Skeletal muscle cell (primary cell): Measurements from ENCODE around the gene COG4.
A peak's percentile ranks its signal among the peaks of the same experiment; 100 is the strongest.

Source experiments
- DNase-seq: peaks from one replicate; pipeline ENCODE4 v3.0.0-alpha.2; 2010; ENCODE audit warnings: low read depth
- H3K4me3 ChIP-seq: 2 replicates; pipeline ENCODE4 v1.5.1; 2011; ENCODE audit warnings: low read depth, mild to moderate bottlenecking, control low read depth, low read length, moderate library complexity

COG4 gene

DNA sequence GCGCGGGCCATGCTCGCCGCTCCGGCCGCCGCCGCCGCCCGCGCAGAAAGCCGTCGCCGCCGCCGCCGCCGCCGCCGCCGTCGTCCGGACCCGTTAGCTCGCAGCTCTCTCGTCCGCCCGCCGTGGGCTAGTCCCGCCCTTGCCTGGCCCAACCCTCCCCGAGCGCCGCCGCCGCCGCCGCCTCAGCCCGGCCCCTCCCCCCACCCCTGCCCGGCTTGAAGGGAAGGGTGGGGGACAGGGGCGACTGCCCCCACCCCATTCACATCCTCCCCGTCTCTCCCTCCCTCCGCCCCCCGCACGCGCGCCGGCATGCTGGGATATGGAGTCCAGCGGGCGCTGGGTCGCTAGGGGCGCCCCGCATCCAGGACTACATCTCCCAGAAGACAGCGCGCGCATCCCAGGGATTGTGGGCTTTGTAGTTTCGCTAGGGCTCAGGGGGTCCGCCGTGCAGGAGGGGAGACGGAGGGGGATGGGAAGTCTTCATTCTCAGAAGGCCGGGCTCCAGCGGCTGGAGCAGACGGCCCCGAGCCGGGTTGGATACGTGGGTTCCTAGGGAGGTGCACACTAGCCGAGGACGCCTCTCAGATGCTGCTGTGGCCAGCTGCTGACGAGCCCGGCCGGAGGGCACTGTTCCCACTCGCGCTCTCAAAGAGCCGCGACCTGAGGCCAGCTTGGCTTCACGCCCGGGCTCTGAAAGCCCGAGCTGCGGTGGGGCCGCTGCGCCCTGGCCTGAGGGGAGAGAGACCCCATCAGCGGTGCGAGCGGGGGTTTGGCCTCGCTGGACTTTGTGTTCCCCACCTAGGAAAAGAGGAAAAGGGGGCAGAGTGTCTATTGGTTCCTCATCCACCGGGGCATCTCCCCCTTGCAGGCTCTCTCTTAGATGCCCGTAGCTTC, 84.1 kb downstream of the COG4 start, which contains the start of gene ST3GAL2:
ST3GAL2 (minus strand) TSS at position 132 of the 894 bp plus-strand sequence. CDS start 40,570 bp downstream, outside the sequence.
- H3K4me3 ChIP-seq: peak within 1 kb of the TSS; percentile 90
- DNase-seq: peak; percentile 80

DNA sequence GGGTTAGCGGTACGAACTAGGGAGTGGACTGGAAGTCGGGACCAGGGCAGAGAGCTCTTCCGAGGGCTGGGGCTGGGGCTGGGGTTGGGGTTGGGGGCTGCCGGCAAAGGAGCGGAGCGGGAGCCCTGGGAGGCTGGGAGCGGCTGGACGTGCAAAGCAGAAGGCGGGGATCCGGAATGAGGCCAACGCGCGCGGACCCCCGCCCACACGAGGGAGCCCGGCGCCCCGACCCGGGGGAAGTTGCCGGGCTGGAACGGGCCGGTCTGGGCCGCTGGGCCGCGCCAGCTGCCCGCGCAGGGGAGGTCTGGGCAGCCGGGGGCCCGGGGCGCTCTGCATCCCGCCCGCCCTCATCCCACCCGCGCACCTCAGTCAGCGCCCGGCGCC, 84.8 kb downstream of the COG4 start:
- H3K4me3 ChIP-seq: peak overlapping the region; percentile 90
- DNase-seq: no peak

DNA sequence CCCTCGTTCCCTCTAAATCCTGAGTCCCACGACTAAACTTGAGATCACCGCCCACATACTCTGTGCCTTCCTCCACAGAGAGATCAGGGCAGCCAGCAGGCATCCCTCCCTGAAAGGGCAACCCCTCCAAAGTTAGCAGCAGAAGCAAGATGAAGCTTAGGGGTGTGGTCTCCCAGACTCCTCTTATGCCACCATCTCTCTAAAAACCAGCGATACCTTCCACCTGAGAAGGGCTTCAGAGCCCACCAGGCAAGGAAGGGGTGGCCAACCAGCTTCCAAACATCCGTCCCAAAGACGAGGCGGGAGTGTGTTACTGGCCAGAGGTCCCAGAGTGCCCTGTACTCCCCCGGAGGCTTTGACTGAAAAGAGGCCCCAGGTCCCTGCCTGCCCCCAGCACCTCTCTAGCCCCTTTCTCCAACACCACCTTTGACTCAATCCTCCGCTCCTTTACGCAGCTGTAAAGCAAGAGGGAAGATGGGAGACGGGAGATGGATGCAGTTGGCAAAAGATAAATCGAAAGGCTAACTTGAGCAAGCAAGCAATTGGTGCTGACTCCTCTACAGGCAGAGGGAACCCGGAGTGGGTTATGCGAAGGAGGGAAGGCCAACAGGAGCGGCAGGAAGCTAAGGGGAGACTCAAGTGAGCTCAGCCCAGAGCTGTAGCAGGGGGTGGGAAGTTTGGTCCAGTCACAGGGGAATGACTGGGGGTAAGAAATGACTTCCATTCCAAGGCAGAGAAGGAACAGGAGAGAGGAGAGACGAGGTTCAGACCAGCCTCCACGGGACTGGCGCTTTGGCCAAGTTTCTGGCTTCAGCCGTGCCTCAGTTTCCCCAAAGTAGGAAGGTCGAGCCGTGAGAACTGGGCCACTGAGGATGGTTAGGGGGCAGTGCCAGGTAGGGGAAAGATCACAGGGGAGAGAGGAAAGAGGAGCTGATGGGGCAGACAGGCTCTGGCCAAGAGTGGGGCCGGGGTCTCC, 85.5 kb downstream of the COG4 start:
- peak overlapping the region; percentile 90 for H3K4me3 ChIP-seq
- peak; percentile 30 for DNase-seq

DNA sequence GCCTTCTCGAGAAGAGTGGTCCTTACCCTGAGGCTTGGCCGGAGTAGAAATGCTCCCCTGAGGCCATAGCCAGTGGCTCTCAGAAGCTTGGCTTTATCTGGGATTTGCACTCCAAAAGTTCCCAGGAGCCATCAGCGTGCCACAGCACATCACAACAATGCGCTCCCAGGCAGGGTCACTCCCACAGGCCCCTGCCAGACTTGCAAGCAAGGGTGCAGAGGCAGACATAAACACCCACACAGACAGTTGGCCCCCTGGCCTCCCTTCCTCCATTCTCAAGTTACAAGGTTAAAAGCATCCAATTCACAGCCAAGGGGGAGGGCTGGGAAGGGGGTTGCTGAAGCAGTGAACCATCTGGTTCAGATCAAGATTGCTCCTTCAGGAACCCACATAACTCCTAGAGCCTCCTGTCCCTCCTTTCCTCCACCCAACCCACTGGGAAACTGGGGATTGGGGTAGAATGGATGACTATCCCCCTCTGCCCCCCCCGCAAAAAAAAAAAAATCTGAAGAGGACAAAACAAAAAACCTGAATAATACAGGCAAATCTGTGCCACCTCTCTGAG, 86.3 kb downstream of the COG4 start:
- peak overlapping the region; percentile 90 for H3K4me3 ChIP-seq
- DNase-seq: peak; percentile 88

DNA sequence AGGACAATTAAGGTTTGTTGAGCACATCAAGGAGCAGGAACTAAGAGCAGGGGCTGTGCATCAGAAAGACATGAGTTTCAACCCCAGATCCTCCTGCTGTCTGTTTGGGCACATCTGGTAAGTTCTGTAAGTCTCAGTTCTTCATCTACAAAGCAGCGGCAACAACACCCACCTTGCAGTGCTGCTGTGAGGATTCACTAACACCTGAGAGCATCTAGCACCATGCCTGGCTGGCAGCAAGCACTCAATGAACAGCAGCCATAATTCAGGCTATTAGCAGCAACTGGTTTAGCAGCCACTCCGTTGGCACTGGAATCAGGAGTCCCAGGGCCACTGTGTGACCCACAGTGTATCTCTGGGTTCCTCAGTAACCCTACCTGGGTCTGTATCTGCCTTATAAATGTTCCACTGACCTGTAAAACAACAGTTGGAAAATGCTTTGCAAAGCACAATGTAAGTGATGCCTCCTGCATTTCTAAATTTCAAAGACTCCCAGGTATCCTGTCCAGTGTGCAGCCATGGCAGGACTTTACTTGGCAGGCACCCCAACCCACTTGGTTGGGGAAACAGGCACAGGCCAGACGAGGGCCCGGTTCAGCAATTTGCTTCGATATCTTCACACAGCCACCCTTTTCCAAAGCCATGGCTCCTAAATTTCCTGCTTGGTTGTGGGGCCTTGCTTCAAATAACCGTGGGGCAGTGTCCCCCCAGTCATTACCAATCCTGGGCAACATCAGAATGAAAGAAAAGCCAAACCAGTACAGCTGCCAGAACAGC, 88.7 kb downstream of the COG4 start:
- DNase-seq: no peak
- no peak overlapping the region for H3K4me3 ChIP-seq

- DNase-seq: peak; percentile 75
- no peak overlapping the region for H3K4me3 ChIP-seq
Observed at GRCh38 chr16:70433458-70434103, 89.8 kb downstream of the COG4 start.

DNA sequence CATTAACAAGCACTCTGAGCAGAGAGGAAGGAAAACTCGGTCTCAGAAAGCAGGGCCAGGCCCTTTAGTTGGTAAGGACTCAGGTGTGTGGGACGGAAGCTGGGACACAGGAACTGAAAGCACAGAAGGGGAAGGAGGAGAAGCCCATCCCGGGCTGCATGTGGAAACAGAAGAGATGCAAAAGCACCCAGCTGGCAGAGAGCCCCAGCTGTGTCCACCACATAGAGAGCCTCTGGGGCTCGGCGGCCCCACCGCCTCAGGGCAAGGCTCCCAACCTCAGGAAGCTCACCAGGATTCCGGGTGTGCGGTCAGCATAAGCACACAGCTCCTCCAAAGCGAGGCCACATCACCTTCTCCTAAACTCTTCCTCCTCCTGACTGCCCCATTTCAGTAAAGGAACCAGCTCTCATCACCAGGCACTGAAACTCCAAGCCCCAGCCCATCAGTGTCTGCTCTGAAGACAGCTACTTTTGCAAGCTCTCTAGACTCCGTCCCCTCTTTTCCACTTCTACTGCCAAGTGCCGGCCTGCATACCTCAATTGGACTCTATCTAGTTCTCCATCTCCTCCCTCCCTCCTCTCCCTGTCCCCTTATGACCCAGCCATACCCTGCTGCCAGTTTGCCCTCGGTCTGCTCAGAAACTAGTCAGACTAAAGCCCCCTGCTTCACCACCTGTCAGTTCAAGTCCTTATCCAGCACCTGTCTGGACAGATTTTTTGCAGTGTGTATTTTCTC, 90.5 kb downstream of the COG4 start:
- H3K4me3 ChIP-seq: no peak overlapping the region
- DNase-seq: no peak

DNA sequence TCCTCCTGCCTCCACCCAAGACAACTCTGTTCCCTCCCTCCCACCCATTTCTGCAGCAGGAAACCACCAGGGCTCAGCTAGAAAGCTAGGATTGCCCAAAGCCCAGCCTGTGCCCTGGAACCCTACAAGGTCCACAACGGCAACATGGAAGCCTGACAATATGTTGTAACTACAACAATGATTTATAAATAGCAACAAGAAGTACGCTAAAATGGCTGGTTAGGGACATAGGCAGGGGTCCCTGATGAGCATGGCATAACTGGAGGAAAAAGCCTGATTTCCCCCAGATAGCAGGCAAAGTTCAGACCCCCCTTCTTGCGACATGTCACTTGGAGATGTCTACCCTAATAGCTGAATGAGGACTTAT, 91.0 kb downstream of the COG4 start:
- H3K4me3 ChIP-seq: no peak overlapping the region
- no peak for DNase-seq

- DNase-seq: no peak
Observed at GRCh38 chr16:70430667-70431536, 92.5 kb downstream of the COG4 start.

More at GRCh38 chr16:70430667-70431536, 92.5 kb downstream of the COG4 start:
- H3K4me3 ChIP-seq: no peak overlapping the region
